GM23338 (cell line): ENCODE data around the gene MS4A5. TPM values are rescaled to one million over a fixed set of nuclear protein-coding genes. Genes with fewer than 3 reads are reported as not detected.

ENCODE experiments used
- ATAC-seq: fragments of 200-7000 bp; cut with Tn5 transposase; 3 replicates; pipeline ENCODE4 v1.9.1; 2020
- DNase-seq: peaks from one replicate; pipeline ENCODE4 v3.0.0-alpha.2; 2015; ENCODE audit warnings: low spot score
- H2AFZ ChIP-seq: fragments of 200-600 bp; sonication (generic); 2 replicates; pipeline ENCODE4 v1.8.0; 2016; ENCODE audit warnings: antibody characterized with exemption, mild to moderate bottlenecking, moderate library complexity
- H3F3A ChIP-seq: fragments of 200-600 bp; sonication (generic); replicated peaks from 2 replicates; pipeline ENCODE4 v1.8.0; 2017; ENCODE audit warnings: antibody characterized with exemption, mixed run types, low read depth
- H3K27ac ChIP-seq: fragments of 200-600 bp; sonication (generic); 2 replicates; pipeline ENCODE4 v1.6.1; 2016; ENCODE audit warnings: low read depth
- H3K27me3 ChIP-seq: fragments of 200-600 bp; sonication (generic); 2 replicates; pipeline ENCODE4 v1.8.0; 2016; ENCODE audit warnings: mild to moderate bottlenecking, mixed run types, moderate library complexity; ENCODE audit not compliant: insufficient read depth
- H3K36me3 ChIP-seq: fragments of 200-600 bp; sonication (generic); 2 replicates; pipeline ENCODE4 v1.8.0; 2016; ENCODE audit warnings: mild to moderate bottlenecking; ENCODE audit not compliant: insufficient read depth
- H3K4me1 ChIP-seq: fragments of 200-600 bp; sonication (generic); 2 replicates; pipeline ENCODE4 v1.8.0; 2016; ENCODE audit warnings: mild to moderate bottlenecking, moderate library complexity; ENCODE audit not compliant: insufficient read depth
- H3K4me2 ChIP-seq: fragments of 200-600 bp; sonication (generic); 2 replicates; pipeline ENCODE4 v1.7.1; 2017; ENCODE audit warnings: mixed run types
- H3K4me3 ChIP-seq: fragments of 200-600 bp; sonication (generic); 2 replicates; pipeline ENCODE4 v1.6.1; 2016; ENCODE audit warnings: mixed run types
- H3K79me2 ChIP-seq: fragments of 200-600 bp; sonication (generic); replicated peaks from 2 replicates; pipeline ENCODE4 v1.8.0; 2017; ENCODE audit warnings: mild to moderate bottlenecking; ENCODE audit not compliant: insufficient read depth
- H3K9me2 ChIP-seq: fragments of 200-600 bp; sonication (generic); 2 replicates; pipeline ENCODE4 v1.8.0; 2017; ENCODE audit not compliant: insufficient read depth
- H4K20me1 ChIP-seq: fragments of 200-600 bp; sonication (generic); replicated peaks from 2 replicates; pipeline ENCODE4 v1.8.0; 2017; ENCODE audit warnings: mild to moderate bottlenecking; ENCODE audit not compliant: insufficient read depth
- H3K27ac Mint-ChIP-seq: 2 replicates; pipeline ENCODE4 v1.8.0; 2020; ENCODE audit warnings: inconsistent platforms, mild to moderate bottlenecking, moderate library complexity, mixed read lengths
- H3K27me3 Mint-ChIP-seq: 3 replicates; pipeline ENCODE4 v1.8.0; 2022; ENCODE audit warnings: low read depth, mild to moderate bottlenecking, moderate library complexity, mixed read lengths, inconsistent platforms; ENCODE audit not compliant: insufficient read depth, poor library complexity
- H3K36me3 Mint-ChIP-seq: 3 replicates; pipeline ENCODE4 v1.8.0; 2021; ENCODE audit warnings: low read depth, mild to moderate bottlenecking, inconsistent platforms, moderate library complexity, mixed read lengths
- H3K4me1 Mint-ChIP-seq: 3 replicates; pipeline ENCODE4 v1.8.0; 2020; ENCODE audit warnings: mild to moderate bottlenecking, inconsistent platforms, mixed read lengths
- H3K4me3 Mint-ChIP-seq: 3 replicates; pipeline ENCODE4 v1.8.0; 2021; ENCODE audit warnings: moderate library complexity, mild to moderate bottlenecking, inconsistent platforms, mixed read lengths
- H3K9me3 Mint-ChIP-seq: 3 replicates; pipeline ENCODE4 v1.8.0; 2020; ENCODE audit warnings: moderate library complexity, mild to moderate bottlenecking, inconsistent platforms, mixed read lengths
- CREB1 ChIP-seq: fragments of 250-450 bp; sonication (Bioruptor Pico); IDR thresholded peaks from 2 replicates; pipeline ENCODE4 v1.5.0; 2020; ENCODE audit warnings: low read depth, mild to moderate bottlenecking, moderate library complexity
- ETS1 ChIP-seq: IDR thresholded peaks from 2 replicates; pipeline ENCODE4 v1.6.1; 2016; ENCODE audit warnings: antibody characterized with exemption
- EZH2 ChIP-seq: fragments of 200-600 bp; sonication (generic); IDR thresholded peaks from one replicate; pipeline ENCODE4 v1.8.0; 2017; ENCODE audit warnings: antibody characterized with exemption, mild to moderate bottlenecking, low read depth; ENCODE audit not compliant: unreplicated experiment
- EZH2phosphoT487 ChIP-seq: fragments of 200-600 bp; sonication (generic); IDR thresholded peaks from one replicate; pipeline ENCODE4 v1.8.1; 2018; ENCODE audit warnings: antibody characterized with exemption; ENCODE audit not compliant: unreplicated experiment
- JUNB ChIP-seq: IDR thresholded peaks from one replicate; pipeline ENCODE4 v1.6.1; 2016; ENCODE audit warnings: antibody characterized with exemption; ENCODE audit not compliant: unreplicated experiment
- NANOG ChIP-seq: IDR thresholded peaks from 2 replicates; pipeline ENCODE4 v1.6.1; 2016; ENCODE audit warnings: antibody characterized with exemption, borderline replicate concordance
- POLR2AphosphoS5 ChIP-seq: IDR thresholded peaks from 2 replicates; pipeline ENCODE4 v1.6.1; 2016; ENCODE audit warnings: antibody characterized with exemption, low read depth
- REST ChIP-seq: IDR thresholded peaks from one replicate; pipeline ENCODE4 v1.6.1; 2018; ENCODE audit warnings: antibody characterized with exemption; ENCODE audit not compliant: unreplicated experiment
- STAT1 ChIP-seq: IDR thresholded peaks from one replicate; pipeline ENCODE4 v1.6.1; 2016; ENCODE audit warnings: antibody characterized with exemption; ENCODE audit not compliant: unreplicated experiment
- ZNF114 ChIP-seq: fragments of 250-450 bp; sonication (Bioruptor Pico); IDR thresholded peaks from 2 replicates; pipeline ENCODE4 v1.5.0; 2020; ENCODE audit warnings: mild to moderate bottlenecking, moderate library complexity
- ZNF331 ChIP-seq: fragments of 250-450 bp; sonication (Bioruptor Pico); IDR thresholded peaks from 2 replicates; pipeline ENCODE4 v1.5.0; 2020; ENCODE audit warnings: low read depth, mild to moderate bottlenecking, moderate library complexity
- polyA plus RNA-seq: library from polyadenylated mRNA; unstranded; fragments of >200 nt; fragmentation: Nextera tagmentation; extraction: Ambion mirVana; gene quantifications from 2 replicates; pipeline ENCODE4 v1.2.1, GENCODE V29; 2016
- total RNA-seq: library from RNA; depleted of rRNA; stranded (reverse); fragments of >200 nt; shearing (Covaris generic); gene quantifications from 2 replicates; pipeline ENCODE4 v1.2.3, GENCODE V29; 2014
- TF ChIP-seq, protein P1 (sequence below): fragments of 250-450 bp; sonication (Bioruptor Pico); IDR thresholded peaks from 2 replicates; pipeline ENCODE4 v1.5.0; 2020; ENCODE audit warnings: mild to moderate bottlenecking, moderate library complexity
- TF ChIP-seq, protein P2 (sequence below), 2 experiments: fragments of 200-600 bp in 1 of 2; sonication (generic) in 1 of 2; conservative IDR thresholded peaks; 2 replicates each; pipeline versions ENCODE4 v1.5.1 to v1.6.1; 2016 to 2017; ENCODE audit warnings: antibody characterized with exemption in 2 of 2, low read depth in 2 of 2, mild to moderate bottlenecking in 2 of 2, moderate library complexity in 1 of 2

Gene MS4A5
- total and polyA plus RNA-seq, 2 experiments from 2014 or later: not detected

- no peak for ATAC-seq
Observed at GRCh38 chr11:60482361-60482760, 53.0 kb downstream of the MS4A5 start.

More at GRCh38 chr11:60482361-60482760, 53.0 kb downstream of the MS4A5 start:
- Histone ChIP-seq H2AFZ (no peak overlapping the region), H4K20me1 (no peaks in the 10 kb centered on the region), H3K27ac (no peak overlapping the region), H3K4me1 (no peaks in the 10 kb centered on the region), H3K79me2 (no peaks in the 10 kb centered on the region), H3K4me3 (no peak overlapping the region), H3K27me3 (no peaks in the 10 kb centered on the region), H3K9me2 (no peaks in the 10 kb centered on the region), H3K36me3 (no peaks in the 10 kb centered on the region), H3K4me2 (no peak overlapping the region), H3F3A (no peaks in the 10 kb centered on the region)
- no peak overlapping the region for H3K27ac Mint-ChIP-seq
- H3K4me1 Mint-ChIP-seq: no peaks in the 10 kb centered on the region
- DNase-seq: no peak
- no peaks in the 10 kb centered on the region for H3K9me3 Mint-ChIP-seq
- H3K4me3 Mint-ChIP-seq: no peak overlapping the region
- H3K27me3 Mint-ChIP-seq: no peaks in the 10 kb centered on the region
- no peak for TF ChIP-seq REST
- no peak for TF ChIP-seq NANOG
- no peak for TF ChIP-seq ETS1
- no peak for TF ChIP-seq JUNB
- TF ChIP-seq, protein P1, sequence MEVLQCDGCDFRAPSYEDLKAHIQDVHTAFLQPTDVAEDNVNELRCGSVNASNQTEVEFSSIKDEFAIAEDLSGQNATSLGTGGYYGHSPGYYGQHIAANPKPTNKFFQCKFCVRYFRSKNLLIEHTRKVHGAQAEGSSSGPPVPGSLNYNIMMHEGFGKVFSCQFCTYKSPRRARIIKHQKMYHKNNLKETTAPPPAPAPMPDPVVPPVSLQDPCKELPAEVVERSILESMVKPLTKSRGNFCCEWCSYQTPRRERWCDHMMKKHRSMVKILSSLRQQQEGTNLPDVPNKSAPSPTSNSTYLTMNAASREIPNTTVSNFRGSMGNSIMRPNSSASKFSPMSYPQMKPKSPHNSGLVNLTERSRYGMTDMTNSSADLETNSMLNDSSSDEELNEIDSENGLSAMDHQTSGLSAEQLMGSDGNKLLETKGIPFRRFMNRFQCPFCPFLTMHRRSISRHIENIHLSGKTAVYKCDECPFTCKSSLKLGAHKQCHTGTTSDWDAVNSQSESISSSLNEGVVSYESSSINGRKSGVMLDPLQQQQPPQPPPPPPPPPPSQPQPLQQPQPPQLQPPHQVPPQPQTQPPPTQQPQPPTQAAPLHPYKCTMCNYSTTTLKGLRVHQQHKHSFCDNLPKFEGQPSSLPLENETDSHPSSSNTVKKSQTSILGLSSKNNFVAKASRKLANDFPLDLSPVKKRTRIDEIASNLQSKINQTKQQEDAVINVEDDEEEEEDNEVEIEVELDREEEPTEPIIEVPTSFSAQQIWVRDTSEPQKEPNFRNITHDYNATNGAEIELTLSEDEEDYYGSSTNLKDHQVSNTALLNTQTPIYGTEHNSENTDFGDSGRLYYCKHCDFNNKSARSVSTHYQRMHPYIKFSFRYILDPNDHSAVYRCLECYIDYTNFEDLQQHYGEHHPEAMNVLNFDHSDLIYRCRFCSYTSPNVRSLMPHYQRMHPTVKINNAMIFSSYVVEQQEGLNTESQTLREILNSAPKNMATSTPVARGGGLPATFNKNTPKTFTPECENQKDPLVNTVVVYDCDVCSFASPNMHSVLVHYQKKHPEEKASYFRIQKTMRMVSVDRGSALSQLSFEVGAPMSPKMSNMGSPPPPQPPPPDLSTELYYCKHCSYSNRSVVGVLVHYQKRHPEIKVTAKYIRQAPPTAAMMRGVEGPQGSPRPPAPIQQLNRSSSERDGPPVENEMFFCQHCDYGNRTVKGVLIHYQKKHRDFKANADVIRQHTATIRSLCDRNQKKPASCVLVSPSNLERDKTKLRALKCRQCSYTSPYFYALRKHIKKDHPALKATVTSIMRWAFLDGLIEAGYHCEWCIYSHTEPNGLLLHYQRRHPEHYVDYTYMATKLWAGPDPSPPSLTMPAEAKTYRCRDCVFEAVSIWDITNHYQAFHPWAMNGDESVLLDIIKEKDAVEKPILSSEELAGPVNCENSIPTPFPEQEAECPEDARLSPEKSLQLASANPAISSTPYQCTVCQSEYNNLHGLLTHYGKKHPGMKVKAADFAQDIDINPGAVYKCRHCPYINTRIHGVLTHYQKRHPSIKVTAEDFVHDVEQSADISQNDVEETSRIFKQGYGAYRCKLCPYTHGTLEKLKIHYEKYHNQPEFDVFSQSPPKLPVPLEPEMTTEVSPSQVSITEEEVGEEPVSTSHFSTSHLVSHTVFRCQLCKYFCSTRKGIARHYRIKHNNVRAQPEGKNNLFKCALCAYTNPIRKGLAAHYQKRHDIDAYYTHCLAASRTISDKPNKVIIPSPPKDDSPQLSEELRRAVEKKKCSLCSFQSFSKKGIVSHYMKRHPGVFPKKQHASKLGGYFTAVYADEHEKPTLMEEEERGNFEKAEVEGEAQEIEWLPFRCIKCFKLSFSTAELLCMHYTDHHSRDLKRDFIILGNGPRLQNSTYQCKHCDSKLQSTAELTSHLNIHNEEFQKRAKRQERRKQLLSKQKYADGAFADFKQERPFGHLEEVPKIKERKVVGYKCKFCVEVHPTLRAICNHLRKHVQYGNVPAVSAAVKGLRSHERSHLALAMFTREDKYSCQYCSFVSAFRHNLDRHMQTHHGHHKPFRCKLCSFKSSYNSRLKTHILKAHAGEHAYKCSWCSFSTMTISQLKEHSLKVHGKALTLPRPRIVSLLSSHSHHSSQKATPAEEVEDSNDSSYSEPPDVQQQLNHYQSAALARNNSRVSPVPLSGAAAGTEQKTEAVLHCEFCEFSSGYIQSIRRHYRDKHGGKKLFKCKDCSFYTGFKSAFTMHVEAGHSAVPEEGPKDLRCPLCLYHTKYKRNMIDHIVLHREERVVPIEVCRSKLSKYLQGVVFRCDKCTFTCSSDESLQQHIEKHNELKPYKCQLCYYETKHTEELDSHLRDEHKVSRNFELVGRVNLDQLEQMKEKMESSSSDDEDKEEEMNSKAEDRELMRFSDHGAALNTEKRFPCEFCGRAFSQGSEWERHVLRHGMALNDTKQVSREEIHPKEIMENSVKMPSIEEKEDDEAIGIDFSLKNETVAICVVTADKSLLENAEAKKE (CRISPR knock-in tag): no peak
- no peak for TF ChIP-seq POLR2AphosphoS5
- TF ChIP-seq, protein P2, sequence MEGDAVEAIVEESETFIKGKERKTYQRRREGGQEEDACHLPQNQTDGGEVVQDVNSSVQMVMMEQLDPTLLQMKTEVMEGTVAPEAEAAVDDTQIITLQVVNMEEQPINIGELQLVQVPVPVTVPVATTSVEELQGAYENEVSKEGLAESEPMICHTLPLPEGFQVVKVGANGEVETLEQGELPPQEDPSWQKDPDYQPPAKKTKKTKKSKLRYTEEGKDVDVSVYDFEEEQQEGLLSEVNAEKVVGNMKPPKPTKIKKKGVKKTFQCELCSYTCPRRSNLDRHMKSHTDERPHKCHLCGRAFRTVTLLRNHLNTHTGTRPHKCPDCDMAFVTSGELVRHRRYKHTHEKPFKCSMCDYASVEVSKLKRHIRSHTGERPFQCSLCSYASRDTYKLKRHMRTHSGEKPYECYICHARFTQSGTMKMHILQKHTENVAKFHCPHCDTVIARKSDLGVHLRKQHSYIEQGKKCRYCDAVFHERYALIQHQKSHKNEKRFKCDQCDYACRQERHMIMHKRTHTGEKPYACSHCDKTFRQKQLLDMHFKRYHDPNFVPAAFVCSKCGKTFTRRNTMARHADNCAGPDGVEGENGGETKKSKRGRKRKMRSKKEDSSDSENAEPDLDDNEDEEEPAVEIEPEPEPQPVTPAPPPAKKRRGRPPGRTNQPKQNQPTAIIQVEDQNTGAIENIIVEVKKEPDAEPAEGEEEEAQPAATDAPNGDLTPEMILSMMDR (conservative IDR thresholded peaks at IDR 0.05; ENCODE audit: low read depth in 2 of 2): no peak
- no peak for TF ChIP-seq EZH2phosphoT487
- no peak for TF ChIP-seq STAT1
- TF ChIP-seq CREB1: no peak
- no peak for TF ChIP-seq ZNF331 (CRISPR knock-in tag)
- no peak for TF ChIP-seq EZH2
- no peak for TF ChIP-seq ZNF114
- no peaks in the 10 kb centered on the region; the same call in 2 of the 3 replicates for H3K36me3 Mint-ChIP-seq
